HL-60 (cell line): ENCODE data around the gene EGLN3.
"Not testable (repeated sequence)": the region's sequence is repeated elsewhere in the genome, so short reads cannot be mapped to it uniquely, and the experiment has no call there.

ENCODE experiments used
- DNase-seq, 2 experiments: peaks; one replicate each; pipeline ENCODE4 v3.0.0-alpha.2; 2010 to 2020; ENCODE audit warnings: low read depth in 1 of 2, low spot score in 1 of 2
- H3K27ac ChIP-seq: fragments of 250-450 bp; sonication (Bioruptor Pico); replicated peaks from 2 replicates; pipeline ENCODE4 v1.5.1; 2020; ENCODE audit warnings: mild to moderate bottlenecking, moderate library complexity
- H3K27me3 ChIP-seq: fragments of 250-450 bp; sonication (Bioruptor Pico); 2 replicates; pipeline ENCODE4 v1.5.1; 2021; ENCODE audit warnings: mild to moderate bottlenecking, moderate library complexity; ENCODE audit not compliant: insufficient read depth, poor library complexity, severe bottlenecking
- H3K4me3 ChIP-seq: replicated peaks from 2 replicates; pipeline ENCODE4 v1.5.1; 2011; ENCODE audit warnings: mild to moderate bottlenecking, control low read depth, low read length; ENCODE audit not compliant: insufficient read depth
- CTCF ChIP-seq: IDR thresholded peaks from one replicate; pipeline ENCODE4 v1.5.1; 2011; ENCODE audit warnings: low read length, control low read depth, inconsistent platforms; ENCODE audit not compliant: insufficient read depth
- GABPA ChIP-seq: IDR thresholded peaks from 2 replicates; pipeline ENCODE4 v1.6.1; 2012; ENCODE audit warnings: low read depth
- POLR2AphosphoS5 ChIP-seq: IDR thresholded peaks from 2 replicates; pipeline ENCODE4 v1.6.1; 2012; ENCODE audit warnings: low read depth
- REST ChIP-seq: IDR thresholded peaks from 2 replicates; pipeline ENCODE4 v1.6.1; 2012; ENCODE audit warnings: low read depth; ENCODE audit not compliant: insufficient replicate concordance
- SPI1 ChIP-seq: IDR thresholded peaks from 2 replicates; pipeline ENCODE4 v1.6.1; 2012; ENCODE audit warnings: low read depth, mild to moderate bottlenecking, borderline replicate concordance

EGLN3 gene

DNA sequence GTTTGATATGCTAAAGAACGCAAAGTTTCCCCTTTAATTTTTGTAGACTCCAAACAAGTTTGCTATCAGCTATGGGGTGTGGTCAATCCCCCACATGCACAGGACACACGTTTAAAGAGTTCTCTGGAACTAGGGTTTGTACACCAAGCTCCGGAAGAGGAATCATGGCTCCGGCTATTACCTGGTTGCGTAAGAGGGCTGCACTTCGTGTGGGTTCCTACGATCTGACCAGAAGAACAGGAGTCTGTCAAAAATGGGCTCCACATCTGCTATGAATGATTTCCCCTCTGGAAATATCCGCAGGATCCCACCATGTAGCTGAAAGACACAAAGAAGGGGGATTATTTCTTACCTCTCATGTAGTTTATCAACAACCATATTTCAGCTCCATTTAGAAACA is 22.0 kb downstream of the EGLN3 start:
- Histone ChIP-seq H3K4me3 (no peak overlapping the region), H3K27ac (no peak overlapping the region), H3K27me3 (no peaks in the 10 kb centered on the region)
- TF ChIP-seq GABPA (no peak), SPI1 (no peak), REST (no peak), POLR2AphosphoS5 (no peak), CTCF (no peak)
- no peak for DNase-seq

- no peak overlapping the region for H3K27ac ChIP-seq
- H3K4me3 ChIP-seq, result no peak overlapping the region
- TF ChIP-seq GABPA (no peak), CTCF (no peak)
- H3K27me3 ChIP-seq, result no peaks in the 10 kb centered on the region
- no peak for DNase-seq
These were observed 22.9 kb downstream of the EGLN3 start for GRCh38 chr14:33927944-33928343.

- not testable (repeated sequence) for H3K4me3 ChIP-seq, DNase-seq, H3K27ac ChIP-seq, H3K27me3 ChIP-seq
These were observed 23.9 kb downstream of the EGLN3 start for GRCh38 chr14:33926967-33927366.

DNA sequence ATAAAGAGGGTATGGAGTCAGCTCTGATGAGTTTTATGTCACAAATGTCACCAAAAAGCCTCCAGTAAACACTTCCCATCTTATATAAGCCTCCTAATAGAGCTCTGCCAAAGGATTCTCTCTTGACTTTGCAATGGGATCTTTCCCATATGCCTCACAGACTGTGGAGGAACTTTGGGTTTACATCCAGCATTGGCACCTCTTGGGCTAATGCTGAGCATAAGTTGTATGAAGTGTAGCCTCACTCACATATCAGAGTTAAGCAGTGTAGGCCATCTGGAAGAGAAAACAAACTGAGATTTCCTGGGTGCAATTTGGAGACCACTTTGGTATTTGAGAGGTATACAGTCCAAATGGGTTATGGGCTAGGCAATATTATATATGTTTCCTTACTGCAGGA is 24.9 kb downstream of the EGLN3 start:
- no peak for DNase-seq
- no peak overlapping the region for H3K4me3 ChIP-seq
- no peak for TF ChIP-seq CTCF
- no peak for TF ChIP-seq SPI1
- TF ChIP-seq REST, result no peak
- no peak overlapping the region for H3K27ac ChIP-seq
- H3K27me3 ChIP-seq, result no peaks in the 10 kb centered on the region

GRCh38 chr14:33925235-33925634 is 25.6 kb downstream of the EGLN3 start:
- Histone ChIP-seq H3K27ac (no peak overlapping the region), H3K27me3 (no peaks in the 10 kb centered on the region), H3K4me3 (no peak overlapping the region)
- no peak for TF ChIP-seq SPI1
- TF ChIP-seq POLR2AphosphoS5, result no peak
- no peak for TF ChIP-seq CTCF
- no peak for TF ChIP-seq REST
- no peak for TF ChIP-seq GABPA
- DNase-seq, result no peak
